IMR-90 (cell line): ENCODE results near the gene BMP7. TPM values are rescaled to one million over a fixed set of nuclear protein-coding genes. Genes with fewer than 3 reads are reported as not detected.

Experiments
- ATAC-seq: fragments of 200-7000 bp; cut with Tn5 transposase; 2 replicates; pipeline ENCODE4 v1.9.1; 2020; ENCODE audit warnings: low read depth, mild to moderate bottlenecking, moderate library complexity
- BruUV-seq: library from RNA; stranded (reverse); fragments of 400-500 nt; replicated peaks from 2 replicates; lab custom pipeline; 2021; lab: Mats Ljungman, UMichigan
- CTCF ChIA-PET: fragments of 300-600 bp; formaldehyde crosslinking; extraction: SDS; loops from one replicate; lab custom pipeline; 2021; ENCODE audit warnings: antibody characterized with exemption; lab: Yijun Ruan, JAX
- POLR2A ChIA-PET: fragments of 300-600 bp; sonication (Branson Sonifier 250); formaldehyde crosslinking; loops from one replicate; lab custom pipeline; 2022; ENCODE audit warnings: antibody characterized with exemption; ENCODE audit not compliant: unreplicated experiment; lab: Charles Lee
- DNase-seq: peaks from one replicate; pipeline ENCODE4 v3.0.0; 2013
- H2AFZ ChIP-seq: replicated peaks from 2 replicates; pipeline ENCODE3; 2013; ENCODE audit warnings: low read length, mild to moderate bottlenecking; ENCODE audit not compliant: poor library complexity
- H2AK5ac ChIP-seq: 2 replicates; pipeline ENCODE4 v1.6.1; 2013; ENCODE audit warnings: low read depth, low read length, inconsistent platforms
- H2AK9ac ChIP-seq: replicated peaks from 2 replicates; pipeline ENCODE3; 2013; ENCODE audit warnings: mild to moderate bottlenecking, low read depth, low read length, moderate library complexity; ENCODE audit not compliant: poor library complexity
- H2BK120ac ChIP-seq: 2 replicates; pipeline ENCODE4 v1.6.1; 2013; ENCODE audit warnings: low read depth, low read length, inconsistent platforms
- H2BK15ac ChIP-seq: 3 replicates; pipeline ENCODE4 v1.6.1; 2013; ENCODE audit warnings: low read depth, low read length, inconsistent platforms
- H2BK20ac ChIP-seq: 2 replicates; pipeline ENCODE4 v1.6.1; 2013; ENCODE audit warnings: low read depth, mild to moderate bottlenecking, inconsistent platforms, low read length, moderate library complexity
- H2BK5ac ChIP-seq: 2 replicates; pipeline ENCODE4 v1.6.1; 2013; ENCODE audit warnings: mild to moderate bottlenecking, low read depth, low read length, inconsistent platforms; ENCODE audit not compliant: poor library complexity, severe bottlenecking
- H3K14ac ChIP-seq: replicated peaks from 2 replicates; pipeline ENCODE4 v1.6.1; 2013; ENCODE audit warnings: low read depth, low read length, inconsistent platforms
- H3K18ac ChIP-seq: 2 replicates; pipeline ENCODE4 v1.6.1; 2013; ENCODE audit warnings: low read depth, low read length, control low read depth
- H3K23ac ChIP-seq: 2 replicates; pipeline ENCODE4 v1.6.1; 2013; ENCODE audit warnings: low read depth, low read length, inconsistent platforms
- H3K27ac ChIP-seq: 2 replicates; pipeline ENCODE4 v1.5.1; 2013; ENCODE audit warnings: mild to moderate bottlenecking, control low read depth, low read length; ENCODE audit not compliant: insufficient read depth
- H3K27me3 ChIP-seq: 2 replicates; pipeline ENCODE4 v1.6.1; 2013; ENCODE audit warnings: low read length; ENCODE audit not compliant: control insufficient read depth, insufficient read depth
- H3K36me3 ChIP-seq: 2 replicates; pipeline ENCODE4 v1.6.1; 2013; ENCODE audit warnings: low read length, mixed read lengths; ENCODE audit not compliant: control insufficient read depth, insufficient read depth
- H3K4ac ChIP-seq: 2 replicates; pipeline ENCODE4 v1.6.1; 2013; ENCODE audit warnings: low read depth, low read length, inconsistent platforms
- H3K4me1 ChIP-seq: 2 replicates; pipeline ENCODE4 v1.6.1; 2013; ENCODE audit warnings: low read length, mixed read lengths; ENCODE audit not compliant: control insufficient read depth, insufficient read depth
- H3K4me2 ChIP-seq: 2 replicates; pipeline ENCODE4 v1.6.1; 2013; ENCODE audit warnings: low read depth, mild to moderate bottlenecking, control low read depth, low read length, moderate library complexity
- H3K4me3 ChIP-seq: 2 replicates; pipeline ENCODE4 v1.5.1; 2013; ENCODE audit warnings: low read depth, mild to moderate bottlenecking, control low read depth, low read length, moderate library complexity; ENCODE audit not compliant: insufficient read depth
- H3K56ac ChIP-seq: 2 replicates; pipeline ENCODE4 v1.6.1; 2013; ENCODE audit warnings: low read length, inconsistent platforms; ENCODE audit not compliant: insufficient read depth; ENCODE audit errors: extremely low read depth
- H3K79me1 ChIP-seq, 2 experiments: 2 replicates each; pipeline ENCODE4 v1.6.1; 2013; ENCODE audit warnings: low read length in 2 of 2, inconsistent platforms in 1 of 2, low read depth in 1 of 2
- H3K9ac ChIP-seq: 2 replicates; pipeline ENCODE4 v1.6.1; 2013; ENCODE audit warnings: low read depth, low read length, control low read depth
- H3K9me1 ChIP-seq: 2 replicates; pipeline ENCODE4 v1.6.1; 2013; ENCODE audit warnings: low read length, inconsistent platforms; ENCODE audit not compliant: insufficient read depth
- H3K9me3 ChIP-seq: 2 replicates; pipeline ENCODE4 v1.6.1; 2013; ENCODE audit warnings: low read length; ENCODE audit not compliant: control insufficient read depth, insufficient read depth
- H4K20me1 ChIP-seq: 2 replicates; pipeline ENCODE4 v1.6.1; 2013; ENCODE audit warnings: low read length, inconsistent platforms; ENCODE audit not compliant: insufficient read depth
- H4K5ac ChIP-seq: 2 replicates; pipeline ENCODE4 v1.6.1; 2013; ENCODE audit warnings: mild to moderate bottlenecking, low read depth, low read length, control low read depth
- H4K8ac ChIP-seq, 2 experiments: 2 replicates each; pipeline ENCODE4 v1.6.1; 2013; ENCODE audit warnings: low read depth in 2 of 2, low read length in 2 of 2, control low read depth in 1 of 2, inconsistent platforms in 1 of 2
- H4K91ac ChIP-seq: 2 replicates; pipeline ENCODE4 v1.6.1; 2013; ENCODE audit warnings: low read depth, low read length, inconsistent platforms; ENCODE audit not compliant: insufficient read depth
- BHLHE40 ChIP-seq: fragments of 150-350 bp; IDR thresholded peaks from 2 replicates; pipeline ENCODE4 v1.6.1; 2016; ENCODE audit warnings: mild to moderate bottlenecking, low read depth, low read length
- CHD1 ChIP-seq: IDR thresholded peaks from 2 replicates; pipeline ENCODE4 v1.6.1; 2012; ENCODE audit warnings: low read depth, low read length, improper control_type of control experiment
- ELK1 ChIP-seq: fragments of 150-350 bp; IDR thresholded peaks from 2 replicates; pipeline ENCODE4 v1.6.1; 2016; ENCODE audit warnings: low read depth, mild to moderate bottlenecking, low read length, moderate library complexity, borderline replicate concordance
- FOS ChIP-seq: fragments of 150-350 bp; IDR thresholded peaks from 2 replicates; pipeline ENCODE4 v1.6.1; 2016; ENCODE audit warnings: low read depth, low read length
- MAFK ChIP-seq: IDR thresholded peaks from 2 replicates; pipeline ENCODE4 v1.6.1; 2012; ENCODE audit warnings: low read depth, low read length, improper control_type of control experiment
- MAZ ChIP-seq: IDR thresholded peaks from 2 replicates; pipeline ENCODE4 v1.6.1; 2012; ENCODE audit warnings: low read depth, mild to moderate bottlenecking, low read length, improper control_type of control experiment, moderate library complexity, borderline replicate concordance
- MXI1 ChIP-seq: IDR thresholded peaks from 2 replicates; pipeline ENCODE4 v1.6.1; 2012; ENCODE audit warnings: low read depth, mild to moderate bottlenecking, low read length, moderate library complexity, borderline replicate concordance
- NFE2L2 ChIP-seq: fragments of 150-350 bp; IDR thresholded peaks from 2 replicates; pipeline ENCODE4 v1.6.1; 2016; ENCODE audit warnings: low read depth, mild to moderate bottlenecking, low read length
- POLR2A ChIP-seq: IDR thresholded peaks from 2 replicates; pipeline ENCODE4 v1.6.1; 2012; ENCODE audit warnings: mild to moderate bottlenecking, low read depth, low read length
- RAD21 ChIP-seq: IDR thresholded peaks from 2 replicates; pipeline ENCODE4 v1.6.1; 2012; ENCODE audit warnings: low read length, improper control_type of control experiment
- RCOR1 ChIP-seq: IDR thresholded peaks from 2 replicates; pipeline ENCODE4 v1.6.1; 2012; ENCODE audit warnings: mild to moderate bottlenecking, low read length, improper control_type of control experiment; ENCODE audit not compliant: insufficient replicate concordance
- RFX5 ChIP-seq: IDR thresholded peaks from 2 replicates; pipeline ENCODE4 v1.8.0; 2012; ENCODE audit warnings: low read depth, mild to moderate bottlenecking, low read length, moderate library complexity
- SMC3 ChIP-seq: fragments of 150-350 bp; IDR thresholded peaks from 2 replicates; pipeline ENCODE4 v1.6.1; 2016; ENCODE audit warnings: low read depth, mild to moderate bottlenecking, antibody characterized with exemption, low read length, moderate library complexity
- USF2 ChIP-seq: fragments of 150-350 bp; IDR thresholded peaks from 2 replicates; pipeline ENCODE4 v1.6.1; 2017; ENCODE audit warnings: mild to moderate bottlenecking, antibody characterized with exemption, low read length, low read depth
- WGBS, 2 experiments: methylation state at CpG; one replicate each; pipeline versions ENCODE4 v1.1.5 to v1.1.7; 2013; ENCODE audit warnings: missing lambda C conversion rate in 2 of 2; ENCODE audit not compliant: insufficient read length in 1 of 2; ENCODE audit errors: extremely low coverage in 2 of 2; 5-methylcytosine and 5-hydroxymethylcytosine counted together
- dilution Hi-C: fragments of 300-500 bp; cut with HindIII; formaldehyde crosslinking; loops from one replicate; pipeline ENCODE4 v1.14.3; 2018; ENCODE audit warnings: low sequenced_read_pairs; ENCODE audit not compliant: unreplicated experiment
- in situ Hi-C: fragments of 300-500 bp; cut with MboI; formaldehyde crosslinking; loops from 3 replicates; pipeline ENCODE4 v1.14.3; 2019; ENCODE audit warnings: low sequenced_read_pairs, inconsistent platforms, mixed read lengths
- intact Hi-C: fragments of 100-400 bp; cut with micrococcal nuclease; formaldehyde crosslinking; loops from 2 replicates; pipeline ENCODE4 v1.10.0; 2022
- polyA plus RNA-seq, 3 experiments: library from polyadenylated mRNA; depleted of rRNA; stranded (reverse); fragments of >200 nt; gene quantifications; 2 replicates each; pipeline ENCODE4 v1.2.3, GENCODE V29; 2012; ENCODE audit warnings: low replicate concordance in 1 of 3
- total RNA-seq: library from RNA; depleted of rRNA; stranded (reverse); fragments of >200 nt; gene quantifications from 2 replicates; pipeline ENCODE4 v1.2.3, GENCODE V29; 2012
- TF ChIP-seq, protein P1 (sequence below): conservative IDR thresholded peaks from 2 replicates; pipeline ENCODE4 v1.5.1; 2012; ENCODE audit warnings: mild to moderate bottlenecking, low read depth, low read length, improper control_type of control experiment

BMP7 gene
- total and polyA plus RNA-seq, 2 of the 4 experiments (the other 2 are of a cell fraction) = not detected

DNA sequence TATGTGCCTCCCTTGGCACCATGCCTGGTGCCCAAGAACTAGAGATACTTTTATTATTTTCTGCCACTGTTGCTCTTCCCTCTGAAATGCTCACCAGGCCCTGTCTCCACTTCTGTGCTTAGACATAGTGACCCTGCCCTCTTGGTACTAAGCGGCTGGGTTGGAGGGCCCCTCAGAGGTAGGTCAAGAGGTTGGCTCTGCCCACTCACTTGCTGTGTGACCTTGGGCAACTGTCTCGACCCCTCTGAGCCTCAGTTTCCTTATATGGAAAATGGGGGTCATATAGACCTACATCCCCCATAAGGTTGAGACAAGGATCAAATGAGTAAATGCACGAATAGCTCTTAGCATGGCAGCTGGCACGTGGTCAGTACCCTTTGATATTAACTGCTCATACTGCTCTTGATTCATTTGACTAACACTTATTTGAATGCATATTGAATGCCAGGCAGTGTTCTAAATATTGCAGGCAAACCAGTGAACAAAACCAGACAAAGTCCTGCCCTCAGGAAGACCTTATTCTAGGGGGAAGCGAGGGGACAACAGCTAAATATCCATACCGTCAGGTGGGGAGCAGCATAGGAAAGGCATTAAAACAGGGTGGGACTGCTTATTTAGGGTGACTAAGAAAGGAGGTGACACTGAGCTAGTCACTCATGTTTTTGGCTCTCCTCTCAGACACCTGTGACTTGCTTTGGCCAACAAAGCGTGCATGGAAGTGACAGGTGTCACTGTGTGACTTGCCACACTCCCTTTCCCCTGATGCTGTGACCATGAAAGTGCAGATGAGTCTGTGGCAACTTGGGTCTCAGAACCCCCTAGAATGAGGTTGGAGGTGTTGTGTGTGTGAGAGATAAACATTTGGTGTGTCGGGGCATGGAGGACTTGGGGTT is 48.9 kb upstream of the BMP7 start:
- CTCF ChIA-PET = interaction anchor here (0.6 kb wide), 1 partner anchor 207 kb away, joined by 3 read pairs; no protein-coding TSS in a partner anchor
- H3K36me3 ChIP-seq = no peaks in the 10 kb centered on the region
- no peak overlapping the region for H3K56ac ChIP-seq
- no peaks in the 10 kb centered on the region for H4K20me1 ChIP-seq
- DNase-seq (no peak), ATAC-seq (no peak)
- no peak overlapping the region for H3K9ac ChIP-seq
- BruUV-seq = no TSS peak
- intact Hi-C loops (no loop called here), dilution Hi-C loops (no loop called here), in situ Hi-C loops (no loop called here)
- H2BK120ac ChIP-seq = no peak overlapping the region
- no peak overlapping the region for H3K18ac ChIP-seq
- H3K14ac ChIP-seq = no peak overlapping the region
- H2AFZ ChIP-seq = no peak overlapping the region
- H2BK5ac ChIP-seq = no peak overlapping the region
- 60% methylated on average over 2 of the region's 8 CpGs; no CpG with 5 or more reads in 1 of the 2 experiments for WGBS, 2 experiments
- no peak overlapping the region for H2AK5ac ChIP-seq
- no peak overlapping the region for H3K27ac ChIP-seq
- no peak overlapping the region for H2BK15ac ChIP-seq
- no peaks in the 10 kb centered on the region; the same call in 1 of the 2 replicates for H3K27me3 ChIP-seq
- H4K91ac ChIP-seq = no peak overlapping the region
- no peak for TF ChIP-seq ELK1
- no peak for TF ChIP-seq MAZ
- TF ChIP-seq MXI1 = no peak
- TF ChIP-seq USF2 = no peak
- TF ChIP-seq NFE2L2 = no peak
- TF ChIP-seq RFX5 = no peak
- no peak for TF ChIP-seq SMC3
- TF ChIP-seq RAD21 = no peak
- TF ChIP-seq, protein P1, sequence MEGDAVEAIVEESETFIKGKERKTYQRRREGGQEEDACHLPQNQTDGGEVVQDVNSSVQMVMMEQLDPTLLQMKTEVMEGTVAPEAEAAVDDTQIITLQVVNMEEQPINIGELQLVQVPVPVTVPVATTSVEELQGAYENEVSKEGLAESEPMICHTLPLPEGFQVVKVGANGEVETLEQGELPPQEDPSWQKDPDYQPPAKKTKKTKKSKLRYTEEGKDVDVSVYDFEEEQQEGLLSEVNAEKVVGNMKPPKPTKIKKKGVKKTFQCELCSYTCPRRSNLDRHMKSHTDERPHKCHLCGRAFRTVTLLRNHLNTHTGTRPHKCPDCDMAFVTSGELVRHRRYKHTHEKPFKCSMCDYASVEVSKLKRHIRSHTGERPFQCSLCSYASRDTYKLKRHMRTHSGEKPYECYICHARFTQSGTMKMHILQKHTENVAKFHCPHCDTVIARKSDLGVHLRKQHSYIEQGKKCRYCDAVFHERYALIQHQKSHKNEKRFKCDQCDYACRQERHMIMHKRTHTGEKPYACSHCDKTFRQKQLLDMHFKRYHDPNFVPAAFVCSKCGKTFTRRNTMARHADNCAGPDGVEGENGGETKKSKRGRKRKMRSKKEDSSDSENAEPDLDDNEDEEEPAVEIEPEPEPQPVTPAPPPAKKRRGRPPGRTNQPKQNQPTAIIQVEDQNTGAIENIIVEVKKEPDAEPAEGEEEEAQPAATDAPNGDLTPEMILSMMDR = no peak
- no peak for TF ChIP-seq BHLHE40
- no peak for TF ChIP-seq RCOR1
- TF ChIP-seq FOS = no peak
- no peak for TF ChIP-seq CHD1
- TF ChIP-seq MAFK = no peak
- no peak for TF ChIP-seq POLR2A
- no peaks in the 10 kb centered on the region for H3K4me1 ChIP-seq
- POLR2A ChIA-PET = no interaction called here
- no peaks in the 10 kb centered on the region for H3K79me1 ChIP-seq
- H3K23ac ChIP-seq = no peak overlapping the region
- no peak overlapping the region for H2BK20ac ChIP-seq
- H3K9me1 ChIP-seq = no peaks in the 10 kb centered on the region
- H2AK9ac ChIP-seq = no peak overlapping the region
- H4K8ac ChIP-seq = no peak overlapping the region
- no peaks in the 10 kb centered on the region for H3K9me3 ChIP-seq
- no peak overlapping the region for H3K4ac ChIP-seq
- H4K5ac ChIP-seq = no peak overlapping the region
- no peak overlapping the region for H3K4me3 ChIP-seq
- H3K4me2 ChIP-seq = no peak overlapping the region
